H1 (cell line): ENCODE data around the gene GJB1. TPM values are rescaled to one million over a fixed set of nuclear protein-coding genes. Genes with fewer than 3 reads are reported as not detected.

ENCODE experiments used
- ATF2 ChIP-seq: IDR thresholded peaks from 2 replicates; pipeline ENCODE4 v1.6.1; 2012; ENCODE audit warnings: low read length, inconsistent platforms
- CHD7 ChIP-seq: fragments of 300-600 bp; sonication (generic); IDR thresholded peaks from 2 replicates; pipeline ENCODE4 v1.7.1; 2012; ENCODE audit warnings: low read length, moderate library complexity, mild to moderate bottlenecking, inconsistent platforms; ENCODE audit not compliant: insufficient replicate concordance
- E2F6 ChIP-seq: IDR thresholded peaks from 2 replicates; pipeline ENCODE4 v1.6.1; 2012; ENCODE audit warnings: inconsistent platforms
- GTF2F1 ChIP-seq: IDR thresholded peaks from 2 replicates; pipeline ENCODE4 v1.6.1; 2012; ENCODE audit warnings: low read depth, low read length, improper control_type of control experiment, borderline replicate concordance
- POLR2A ChIP-seq, 2 experiments: IDR thresholded peaks; 1 replicate in 1 of 2; 2 replicates in 1 of 2; pipeline ENCODE4 v1.6.1; 2011; ENCODE audit warnings: low read depth in 2 of 2, low read length in 2 of 2, mild to moderate bottlenecking in 2 of 2; ENCODE audit errors: control extremely low read depth in 1 of 2
- SIX5 ChIP-seq: IDR thresholded peaks from 2 replicates; pipeline ENCODE4 v1.6.1; 2011; ENCODE audit warnings: mild to moderate bottlenecking, low read depth, low read length
- SP4 ChIP-seq: IDR thresholded peaks from 2 replicates; pipeline ENCODE4 v1.6.1; 2012; ENCODE audit warnings: low read length, inconsistent platforms
- TAF7 ChIP-seq: optimal IDR thresholded peaks from 2 replicates; pipeline ENCODE3; 2011; ENCODE audit warnings: low read depth, mild to moderate bottlenecking, inconsistent platforms, low read length, moderate library complexity, borderline replicate concordance
- polyA plus RNA-seq, 7 experiments: library from polyadenylated mRNA; depleted of rRNA in 3 of 7; stranded (reverse) in 5 of 7; unstranded in 2 of 7; fragments of >200 nt in 5 of 7; fragments of 200-250 nt in 2 of 7; gene quantifications; 1 replicate in 5 of 7; 2 replicates in 1 of 7; 4 replicates in 1 of 7; pipeline versions ENCODE4 v1.2.1 to v1.2.3, GENCODE V29; 2011 to 2013; ENCODE audit warnings: missing spikeins in 2 of 7, mixed read lengths in 2 of 7
- total RNA-seq: library from RNA; stranded (reverse); fragmentation: NEBNext Ultra II Directional; extraction: Animal tissue kit (Norgen Biotek cat#: 25700); gene quantifications from 2 replicates; pipeline ENCODE4 v1.2.1, GENCODE V29; 2021

The GJB1 gene
- total and polyA plus RNA-seq, 2 of the 8 experiments (the other 6 are each of a cell fraction or from before 2014, with no cell fraction given): 0.14 TPM; not detected in 1

- TF ChIP-seq SIX5 (no peak), POLR2A (IDR thresholded peaks at IDR 0.05; ENCODE audit: control extremely low read depth in 1 of 2, low read depth in 2 of 2, low read length in 2 of 2) (no peak), E2F6 (no peak), CHD7 (no peak), SP4 (no peak), TAF7 (no peak), GTF2F1 (no peak), ATF2 (no peak)
Measured at GRCh38 chrX:71182871-71183270, 40.2 kb upstream of the GJB1 start (continued).
